ENCODE results near the gene BPNT1.
A peak's percentile ranks its signal among the peaks of the same experiment; 100 is the strongest.

The BPNT1 gene

DNA sequence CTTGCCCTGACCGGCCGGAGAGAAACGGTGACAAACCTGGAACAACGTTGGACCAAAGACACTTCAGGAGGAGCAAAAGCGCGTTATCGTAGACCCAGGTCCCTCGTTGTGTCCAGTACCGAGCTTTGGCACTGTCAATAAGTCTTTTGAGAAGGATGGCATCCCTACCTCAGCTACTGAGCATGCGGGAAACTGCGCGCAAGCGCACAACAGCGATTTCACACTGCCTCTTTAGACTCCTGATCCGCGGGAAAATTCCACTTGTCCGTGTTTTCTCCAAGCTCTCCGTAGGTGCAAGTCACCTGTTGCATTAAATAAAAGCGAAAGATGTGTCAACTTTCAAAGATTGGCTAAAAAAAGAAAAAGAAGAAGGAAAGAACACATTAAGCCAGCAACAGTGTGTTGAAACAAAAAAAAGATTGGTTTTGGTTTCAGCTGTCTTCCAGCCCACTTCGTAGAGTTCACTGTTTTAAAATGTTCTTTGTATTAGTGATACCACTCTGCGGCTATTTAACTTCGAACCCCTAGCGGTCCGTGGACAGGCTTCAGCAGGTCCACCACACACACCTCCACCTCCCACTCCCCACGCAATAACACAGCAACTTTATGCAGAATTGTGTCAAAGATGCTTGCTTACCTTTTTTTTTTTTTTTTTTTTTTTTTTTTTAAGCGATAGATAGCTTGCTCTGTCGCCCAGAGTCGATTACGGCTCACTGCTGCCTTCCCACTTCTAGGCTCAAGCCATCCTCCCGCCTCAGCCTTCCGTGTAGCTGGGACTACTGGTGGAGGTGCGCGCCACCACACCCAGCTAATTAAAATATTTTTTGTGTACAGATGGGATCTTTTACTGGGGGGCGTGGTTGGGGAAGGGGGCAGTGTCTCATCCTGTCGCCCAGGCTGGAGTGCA, at the start of gene BPNT1:
TSS of gene BPNT1 (minus strand) at position 139 of the 907 bp plus-strand sequence. CDS start 9,942 bp downstream, outside the sequence.
- H3K9me3 ChIP-seq (ENCODE audit: insufficient read depth, low read length), result no peaks in the 10 kb centered on the region
- H3K27me3 ChIP-seq (ENCODE audit: low read length), result no peaks in the 10 kb centered on the region
- H3K4me2 ChIP-seq (ENCODE audit: low read depth, low read length, poor library complexity, severe bottlenecking), result peak within 1 kb of the TSS; percentile 90
- peaks cover 42% of the 10 kb centered on the region for H3F3A ChIP-seq (ENCODE audit: insufficient read depth)
- peak within 1 kb of the TSS; percentile 95 for H3K4me3 ChIP-seq (ENCODE audit: insufficient read depth, low read length, poor library complexity, severe bottlenecking)
- peak within 1 kb of the TSS; percentile 66 for H2AFZ ChIP-seq (ENCODE audit: low read depth, low read length, severe bottlenecking)
- no peaks in the 10 kb centered on the region for H3K9me2 ChIP-seq (replicated peaks; ENCODE audit: insufficient read depth, low read length)
- peaks cover 1% of the 10 kb centered on the region; the same call in 1 of the 2 replicates for H3K36me3 ChIP-seq (ENCODE audit: low read length)
- H4K20me1 ChIP-seq (ENCODE audit: low read depth, low read length), result no peaks in the 10 kb centered on the region
- H3K79me2 ChIP-seq (ENCODE audit: insufficient read depth, low read length), result peaks cover 51% of the 10 kb centered on the region
- H3K9ac ChIP-seq (ENCODE audit: low read length), result peak within 1 kb of the TSS; percentile 78
- H3K27ac ChIP-seq (ENCODE audit: low read depth, low read length), result peak within 1 kb of the TSS; percentile 89
- TF ChIP-seq EZH2phosphoT487 (conservative IDR thresholded peaks at IDR 0.05; ENCODE audit: low read length), result no peak
- TF ChIP-seq, protein P1, sequence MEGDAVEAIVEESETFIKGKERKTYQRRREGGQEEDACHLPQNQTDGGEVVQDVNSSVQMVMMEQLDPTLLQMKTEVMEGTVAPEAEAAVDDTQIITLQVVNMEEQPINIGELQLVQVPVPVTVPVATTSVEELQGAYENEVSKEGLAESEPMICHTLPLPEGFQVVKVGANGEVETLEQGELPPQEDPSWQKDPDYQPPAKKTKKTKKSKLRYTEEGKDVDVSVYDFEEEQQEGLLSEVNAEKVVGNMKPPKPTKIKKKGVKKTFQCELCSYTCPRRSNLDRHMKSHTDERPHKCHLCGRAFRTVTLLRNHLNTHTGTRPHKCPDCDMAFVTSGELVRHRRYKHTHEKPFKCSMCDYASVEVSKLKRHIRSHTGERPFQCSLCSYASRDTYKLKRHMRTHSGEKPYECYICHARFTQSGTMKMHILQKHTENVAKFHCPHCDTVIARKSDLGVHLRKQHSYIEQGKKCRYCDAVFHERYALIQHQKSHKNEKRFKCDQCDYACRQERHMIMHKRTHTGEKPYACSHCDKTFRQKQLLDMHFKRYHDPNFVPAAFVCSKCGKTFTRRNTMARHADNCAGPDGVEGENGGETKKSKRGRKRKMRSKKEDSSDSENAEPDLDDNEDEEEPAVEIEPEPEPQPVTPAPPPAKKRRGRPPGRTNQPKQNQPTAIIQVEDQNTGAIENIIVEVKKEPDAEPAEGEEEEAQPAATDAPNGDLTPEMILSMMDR (IDR thresholded peaks at IDR 0.05; ENCODE audit: insufficient read depth, low read length, poor library complexity, severe bottlenecking), result no peak

DNA sequence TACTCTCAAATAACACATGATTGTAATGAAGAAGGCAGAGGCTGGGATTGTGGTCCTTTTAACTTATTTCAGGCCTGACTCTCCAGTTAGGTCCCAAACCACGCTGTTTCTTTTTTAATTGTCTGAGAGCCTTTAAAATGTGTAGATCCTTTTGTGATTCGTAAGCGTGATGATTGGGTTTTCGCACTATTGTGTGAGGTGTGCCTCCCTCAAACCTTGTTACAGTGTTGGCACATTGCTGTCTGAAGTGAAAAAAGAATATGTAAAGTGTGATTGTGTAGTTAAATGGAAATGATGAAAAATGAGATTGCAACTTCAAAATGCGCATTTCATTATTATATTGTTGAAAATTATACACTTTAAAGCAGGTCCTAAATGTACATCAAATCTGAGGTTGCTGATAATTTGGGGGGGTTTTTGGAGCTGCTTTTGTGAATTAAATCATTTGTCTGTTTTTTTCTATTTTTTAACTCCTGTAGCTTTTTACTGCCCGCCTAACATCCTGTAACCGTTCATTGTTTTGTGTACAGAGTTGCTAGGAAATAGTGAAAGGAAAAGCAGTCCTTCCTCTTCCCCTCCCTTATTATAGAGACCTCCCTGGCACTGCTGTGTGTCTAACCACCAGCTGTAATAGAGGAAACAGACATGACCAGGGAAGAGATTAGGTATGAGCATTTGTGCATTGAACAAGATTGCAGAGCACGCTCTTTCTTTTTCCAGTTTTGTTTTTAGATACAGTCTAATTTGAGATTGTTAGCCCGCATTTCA, 47.6 kb upstream of the BPNT1 start:
- H3K36me3 ChIP-seq (ENCODE audit: low read length), result peaks cover 37% of the 10 kb centered on the region; the same call in 1 of the 2 replicates
- H3K9me3 ChIP-seq (ENCODE audit: insufficient read depth, low read length), result no peaks in the 10 kb centered on the region
- no peaks in the 10 kb centered on the region for H3K79me2 ChIP-seq (ENCODE audit: insufficient read depth, low read length)
- no peaks in the 10 kb centered on the region; the same call in 1 of the 2 replicates for H3F3A ChIP-seq (ENCODE audit: insufficient read depth)
- TF ChIP-seq EZH2phosphoT487 (conservative IDR thresholded peaks at IDR 0.05; ENCODE audit: low read length), result no peak
- TF ChIP-seq, protein P1 (IDR thresholded peaks at IDR 0.05; ENCODE audit: insufficient read depth, low read length, poor library complexity, severe bottlenecking), result no peak
- no peak overlapping the region for H3K4me3 ChIP-seq (ENCODE audit: insufficient read depth, low read length, poor library complexity, severe bottlenecking)
- H3K4me2 ChIP-seq (ENCODE audit: low read depth, low read length, poor library complexity, severe bottlenecking), result no peak overlapping the region
- no peaks in the 10 kb centered on the region for H4K20me1 ChIP-seq (ENCODE audit: low read depth, low read length)
- no peaks in the 10 kb centered on the region for H3K27me3 ChIP-seq (ENCODE audit: low read length)
- no peak overlapping the region for H3K27ac ChIP-seq (ENCODE audit: low read depth, low read length)
- no peak overlapping the region for H3K9ac ChIP-seq (ENCODE audit: low read length)
- no peak overlapping the region for H2AFZ ChIP-seq (ENCODE audit: low read depth, low read length, severe bottlenecking)
- H3K9me2 ChIP-seq (replicated peaks; ENCODE audit: insufficient read depth, low read length), result no peaks in the 10 kb centered on the region

DNA sequence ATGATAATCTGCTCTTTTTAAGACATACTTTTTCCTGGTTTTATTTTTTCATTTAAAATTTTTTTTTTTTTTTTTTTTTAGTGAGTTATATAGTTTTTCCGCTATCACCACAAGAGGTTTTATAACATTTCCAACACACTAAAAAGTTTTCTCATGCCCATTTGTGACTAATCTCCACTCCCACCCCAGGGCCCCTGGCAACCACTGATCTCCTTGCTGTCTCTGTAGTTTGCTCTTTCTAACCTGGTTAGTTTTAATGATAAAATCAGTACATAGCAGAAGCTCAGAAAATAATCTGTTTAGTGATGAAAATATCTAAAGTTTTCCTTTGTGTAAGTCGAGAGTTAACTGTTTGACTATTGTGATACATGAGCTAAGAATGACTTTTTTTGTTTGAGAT, 46.2 kb upstream of the BPNT1 start:
- H3K27ac ChIP-seq (ENCODE audit: low read depth, low read length), result no peak overlapping the region
- no peak overlapping the region for H3K4me2 ChIP-seq (ENCODE audit: low read depth, low read length, poor library complexity, severe bottlenecking)
- no peak overlapping the region for H3K9ac ChIP-seq (ENCODE audit: low read length)
- H3K4me3 ChIP-seq (ENCODE audit: insufficient read depth, low read length, poor library complexity, severe bottlenecking), result no peak overlapping the region
- H3F3A ChIP-seq (ENCODE audit: insufficient read depth), result no peaks in the 10 kb centered on the region; the same call in 1 of the 2 replicates
- no peak for TF ChIP-seq EZH2phosphoT487 (conservative IDR thresholded peaks at IDR 0.05; ENCODE audit: low read length)
- TF ChIP-seq, protein P1 (IDR thresholded peaks at IDR 0.05; ENCODE audit: insufficient read depth, low read length, poor library complexity, severe bottlenecking), result no peak
- no peaks in the 10 kb centered on the region for H3K9me3 ChIP-seq (ENCODE audit: insufficient read depth, low read length)
- no peaks in the 10 kb centered on the region for H3K9me2 ChIP-seq (replicated peaks; ENCODE audit: insufficient read depth, low read length)
- H2AFZ ChIP-seq (ENCODE audit: low read depth, low read length, severe bottlenecking), result no peak overlapping the region
- H3K79me2 ChIP-seq (ENCODE audit: insufficient read depth, low read length), result no peaks in the 10 kb centered on the region
- H3K36me3 ChIP-seq (ENCODE audit: low read length), result peaks cover 37% of the 10 kb centered on the region; the same call in 1 of the 2 replicates
- H4K20me1 ChIP-seq (ENCODE audit: low read depth, low read length), result no peaks in the 10 kb centered on the region
- H3K27me3 ChIP-seq (ENCODE audit: low read length), result no peaks in the 10 kb centered on the region

Data from SU-DHL-6 (cell line).